Thyroid gland (tissue), 4 donors: ENCODE measurements around the gene AQP9.
"Not testable (repeated sequence)": the region's sequence is repeated elsewhere in the genome, so short reads cannot be mapped to it uniquely, and the experiment has no call there.

ENCODE experiments used
- POLR2A ChIP-seq, 2 donors: fragments of 450-650 bp; IDR thresholded peaks; one replicate each; pipeline ENCODE4 v1.6.1; 2017; ENCODE audit warnings: antibody characterized with exemption in 2 of 2, mild to moderate bottlenecking in 2 of 2, moderate library complexity in 1 of 2
- TF ChIP-seq, protein P1 (sequence below), 6 experiments: fragments of 200-600 bp in 3 of 6; fragments of 450-650 bp in 3 of 6; sonication (generic) in 3 of 6; IDR thresholded peaks; one replicate each; pipeline ENCODE4 v1.5.1; 2016 to 2019; ENCODE audit warnings: antibody characterized with exemption in 6 of 6, mild to moderate bottlenecking in 2 of 6, inconsistent platforms in 1 of 6, moderate library complexity in 1 of 6

DNA sequence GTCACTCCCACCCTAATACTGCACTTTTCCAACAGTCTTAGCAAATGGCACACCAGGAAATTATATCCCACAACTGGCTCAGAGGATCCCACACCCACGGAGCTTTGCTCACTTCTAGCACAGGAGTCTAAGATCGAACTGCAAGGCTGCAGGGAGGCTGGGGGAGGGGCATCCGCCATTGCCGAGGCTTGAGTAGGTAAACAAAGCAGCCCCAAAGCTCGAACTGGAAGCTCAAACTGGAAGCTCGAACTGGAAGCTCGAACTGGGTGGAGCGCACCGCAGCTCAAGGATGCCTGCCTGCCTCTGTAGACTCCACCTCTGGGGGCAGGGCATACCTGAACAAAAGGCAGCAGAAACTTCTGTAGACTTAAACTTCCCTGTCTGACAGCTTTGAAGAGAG lies 55.5 kb downstream of the AQP9 start:
- TF ChIP-seq, protein P1, sequence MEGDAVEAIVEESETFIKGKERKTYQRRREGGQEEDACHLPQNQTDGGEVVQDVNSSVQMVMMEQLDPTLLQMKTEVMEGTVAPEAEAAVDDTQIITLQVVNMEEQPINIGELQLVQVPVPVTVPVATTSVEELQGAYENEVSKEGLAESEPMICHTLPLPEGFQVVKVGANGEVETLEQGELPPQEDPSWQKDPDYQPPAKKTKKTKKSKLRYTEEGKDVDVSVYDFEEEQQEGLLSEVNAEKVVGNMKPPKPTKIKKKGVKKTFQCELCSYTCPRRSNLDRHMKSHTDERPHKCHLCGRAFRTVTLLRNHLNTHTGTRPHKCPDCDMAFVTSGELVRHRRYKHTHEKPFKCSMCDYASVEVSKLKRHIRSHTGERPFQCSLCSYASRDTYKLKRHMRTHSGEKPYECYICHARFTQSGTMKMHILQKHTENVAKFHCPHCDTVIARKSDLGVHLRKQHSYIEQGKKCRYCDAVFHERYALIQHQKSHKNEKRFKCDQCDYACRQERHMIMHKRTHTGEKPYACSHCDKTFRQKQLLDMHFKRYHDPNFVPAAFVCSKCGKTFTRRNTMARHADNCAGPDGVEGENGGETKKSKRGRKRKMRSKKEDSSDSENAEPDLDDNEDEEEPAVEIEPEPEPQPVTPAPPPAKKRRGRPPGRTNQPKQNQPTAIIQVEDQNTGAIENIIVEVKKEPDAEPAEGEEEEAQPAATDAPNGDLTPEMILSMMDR (IDR thresholded peaks at IDR 0.05), result not testable (repeated sequence)
- not testable (repeated sequence) for TF ChIP-seq POLR2A (IDR thresholded peaks at IDR 0.05)
